ENCODE measurements around the gene PTCHD1.

The PTCHD1 gene

GRCh38 chrX:23392195-23392594, 57.5 kb downstream of the PTCHD1 start:
- no peak overlapping the region for H3K4me3 ChIP-seq (ENCODE audit: low read depth, low read length)
- no peak for TF ChIP-seq CTCF (IDR thresholded peaks at IDR 0.05; ENCODE audit: low read depth, low read length, missing control alignments)
- DNase-seq (ENCODE audit: low read depth): no peak

- no peak overlapping the region for H3K4me3 ChIP-seq (ENCODE audit: low read depth, low read length)
- no peak for TF ChIP-seq CTCF (IDR thresholded peaks at IDR 0.05; ENCODE audit: low read depth, low read length, missing control alignments)
- DNase-seq (ENCODE audit: low read depth): no peak
Observed at GRCh38 chrX:23394421-23394820, 59.8 kb downstream of the PTCHD1 start.

DNA sequence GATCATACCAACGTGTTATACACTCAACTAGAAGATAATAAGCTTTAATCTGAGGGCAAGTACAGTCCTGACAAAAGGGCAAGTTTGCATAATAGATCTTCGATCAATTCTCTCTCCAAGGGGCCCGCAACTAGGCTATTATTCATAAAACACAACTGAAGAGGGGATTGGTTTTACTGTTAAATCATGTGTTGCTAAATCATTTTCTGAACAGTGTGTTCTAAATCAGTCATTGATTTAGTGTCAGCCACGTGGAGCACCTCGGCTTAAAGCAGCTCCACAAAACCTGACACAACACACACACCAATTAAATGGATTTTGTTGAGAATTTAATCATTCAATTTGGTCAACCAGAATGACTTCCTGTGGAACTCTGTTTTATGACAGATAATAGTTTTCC, 61.6 kb downstream of the PTCHD1 start:
- H3K4me3 ChIP-seq (ENCODE audit: low read depth, low read length): no peak overlapping the region
- no peak for DNase-seq (ENCODE audit: low read depth)
- no peak for TF ChIP-seq CTCF (IDR thresholded peaks at IDR 0.05; ENCODE audit: low read depth, low read length, missing control alignments)

DNA sequence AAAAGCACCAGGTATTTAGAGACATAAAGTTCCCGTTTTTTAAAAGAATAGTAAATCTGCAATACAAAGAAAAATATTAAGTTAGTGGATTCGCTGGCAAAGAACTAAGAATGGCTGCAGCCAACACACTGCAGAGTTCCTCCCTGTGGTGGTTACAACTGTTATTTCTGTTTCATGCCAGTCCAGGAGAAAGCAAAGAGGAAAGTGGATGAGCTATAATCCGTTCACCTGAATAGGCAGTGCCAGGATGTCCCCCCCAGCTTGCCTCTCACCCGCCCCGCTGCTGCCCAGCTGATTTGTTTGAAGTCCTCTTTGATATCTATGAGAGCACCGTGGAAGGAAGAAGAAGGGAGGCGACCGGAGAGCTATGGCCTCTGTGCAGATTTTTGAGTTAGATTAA, 63.9 kb downstream of the PTCHD1 start:
- TF ChIP-seq CTCF (IDR thresholded peaks at IDR 0.05; ENCODE audit: low read depth, low read length, missing control alignments): no peak
- no peak overlapping the region for H3K4me3 ChIP-seq (ENCODE audit: low read depth, low read length)
- DNase-seq (ENCODE audit: low read depth): no peak

DNA sequence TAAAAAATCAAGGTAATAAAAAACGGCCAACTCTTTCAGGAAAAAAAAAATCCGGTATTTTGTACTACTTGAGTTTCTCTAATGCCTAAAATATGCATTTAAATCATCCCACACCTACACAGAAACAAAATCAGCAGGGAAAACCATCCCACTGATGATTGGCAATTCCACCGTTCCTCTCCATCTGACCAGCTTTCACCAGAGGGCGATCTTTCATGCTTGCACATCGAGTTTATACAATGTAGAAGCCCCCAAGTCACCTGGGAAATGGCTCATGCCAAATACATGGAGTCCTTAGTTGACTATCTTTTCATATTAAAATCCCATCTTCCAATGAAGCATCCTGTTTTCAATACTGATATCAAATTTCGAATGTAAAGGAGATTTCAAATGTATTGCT, 69.2 kb downstream of the PTCHD1 start:
- no peak for DNase-seq (ENCODE audit: low read depth)

DNA sequence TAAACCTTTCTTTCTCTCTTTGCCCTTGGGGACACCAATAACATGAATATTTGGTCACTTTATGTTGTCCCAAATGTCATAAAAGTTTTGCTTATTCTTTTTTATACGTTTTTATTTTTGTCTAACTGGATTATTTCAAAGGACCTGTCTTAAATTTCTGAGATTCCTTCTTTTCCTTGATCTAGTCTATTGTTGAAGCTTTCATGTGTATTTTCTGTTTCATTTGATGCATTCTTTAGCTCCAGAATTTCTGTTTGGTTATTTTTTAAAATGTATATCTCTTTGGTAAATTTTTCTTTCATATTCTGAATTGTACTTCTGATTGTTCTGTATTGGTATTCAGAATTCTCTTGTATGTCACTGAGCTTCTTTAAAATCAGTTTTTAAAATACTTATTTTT, 88.3 kb downstream of the PTCHD1 start:
- DNase-seq (ENCODE audit: low read depth): no peak
- no peak for TF ChIP-seq CTCF (IDR thresholded peaks at IDR 0.05; ENCODE audit: low read depth, low read length, missing control alignments)
- no peak overlapping the region for H3K4me3 ChIP-seq (ENCODE audit: low read depth, low read length)

More for the DNA sequence above, 69.2 kb downstream of the PTCHD1 start:
- TF ChIP-seq CTCF (IDR thresholded peaks at IDR 0.05; ENCODE audit: low read depth, low read length, missing control alignments): peak; percentile 4
- no peak overlapping the region for H3K4me3 ChIP-seq (ENCODE audit: low read depth, low read length)

- DNase-seq (ENCODE audit: low read depth): no peak
- no peak for TF ChIP-seq CTCF (IDR thresholded peaks at IDR 0.05; ENCODE audit: low read depth, low read length, missing control alignments)
- no peak overlapping the region for H3K4me3 ChIP-seq (ENCODE audit: low read depth, low read length)
Observed at GRCh38 chrX:23434356-23434884, 99.8 kb downstream of the PTCHD1 start.
